GM04503 (cell line): Measurements from ENCODE around the gene CCDC93.

Source experiments
- DNase-seq: peaks from one replicate; pipeline ENCODE4 v3.0.0-alpha.2; 2012; ENCODE audit warnings: low read depth

The CCDC93 gene, protein sequence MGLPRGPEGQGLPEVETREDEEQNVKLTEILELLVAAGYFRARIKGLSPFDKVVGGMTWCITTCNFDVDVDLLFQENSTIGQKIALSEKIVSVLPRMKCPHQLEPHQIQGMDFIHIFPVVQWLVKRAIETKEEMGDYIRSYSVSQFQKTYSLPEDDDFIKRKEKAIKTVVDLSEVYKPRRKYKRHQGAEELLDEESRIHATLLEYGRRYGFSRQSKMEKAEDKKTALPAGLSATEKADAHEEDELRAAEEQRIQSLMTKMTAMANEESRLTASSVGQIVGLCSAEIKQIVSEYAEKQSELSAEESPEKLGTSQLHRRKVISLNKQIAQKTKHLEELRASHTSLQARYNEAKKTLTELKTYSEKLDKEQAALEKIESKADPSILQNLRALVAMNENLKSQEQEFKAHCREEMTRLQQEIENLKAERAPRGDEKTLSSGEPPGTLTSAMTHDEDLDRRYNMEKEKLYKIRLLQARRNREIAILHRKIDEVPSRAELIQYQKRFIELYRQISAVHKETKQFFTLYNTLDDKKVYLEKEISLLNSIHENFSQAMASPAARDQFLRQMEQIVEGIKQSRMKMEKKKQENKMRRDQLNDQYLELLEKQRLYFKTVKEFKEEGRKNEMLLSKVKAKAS

GRCh38 chr2:118013724-118014491 lies at the start of gene CCDC93:
Gene CCDC93, minus strand, starts transcription at chr2:118014070. Its CDS starts 75 bp downstream, at chr2:118013995.
- DNase-seq = peak; percentile 15

DNA sequence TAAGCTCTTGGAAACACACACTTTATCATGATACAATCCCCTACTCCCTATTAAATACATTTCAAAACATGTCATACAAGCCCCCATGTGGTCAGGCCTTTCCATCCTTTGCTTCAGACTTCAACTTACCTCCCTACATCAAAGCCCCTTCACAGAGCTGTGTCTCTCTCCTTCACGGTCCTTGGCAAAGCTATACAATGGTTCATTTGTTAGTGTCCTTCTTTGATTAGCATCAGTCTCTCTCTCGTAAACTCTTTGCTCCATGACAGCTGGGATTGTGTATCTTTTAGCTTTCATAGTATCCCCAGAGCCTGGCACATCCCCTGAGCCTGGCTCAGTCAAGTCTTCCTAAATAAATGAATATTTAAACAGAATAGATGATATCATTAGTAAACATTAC lies 48.8 kb upstream of the CCDC93 start:
- no peak for DNase-seq

GRCh38 chr2:118062048-118062447 lies 48.2 kb upstream of the CCDC93 start:
- peak; percentile 68 for DNase-seq

DNA sequence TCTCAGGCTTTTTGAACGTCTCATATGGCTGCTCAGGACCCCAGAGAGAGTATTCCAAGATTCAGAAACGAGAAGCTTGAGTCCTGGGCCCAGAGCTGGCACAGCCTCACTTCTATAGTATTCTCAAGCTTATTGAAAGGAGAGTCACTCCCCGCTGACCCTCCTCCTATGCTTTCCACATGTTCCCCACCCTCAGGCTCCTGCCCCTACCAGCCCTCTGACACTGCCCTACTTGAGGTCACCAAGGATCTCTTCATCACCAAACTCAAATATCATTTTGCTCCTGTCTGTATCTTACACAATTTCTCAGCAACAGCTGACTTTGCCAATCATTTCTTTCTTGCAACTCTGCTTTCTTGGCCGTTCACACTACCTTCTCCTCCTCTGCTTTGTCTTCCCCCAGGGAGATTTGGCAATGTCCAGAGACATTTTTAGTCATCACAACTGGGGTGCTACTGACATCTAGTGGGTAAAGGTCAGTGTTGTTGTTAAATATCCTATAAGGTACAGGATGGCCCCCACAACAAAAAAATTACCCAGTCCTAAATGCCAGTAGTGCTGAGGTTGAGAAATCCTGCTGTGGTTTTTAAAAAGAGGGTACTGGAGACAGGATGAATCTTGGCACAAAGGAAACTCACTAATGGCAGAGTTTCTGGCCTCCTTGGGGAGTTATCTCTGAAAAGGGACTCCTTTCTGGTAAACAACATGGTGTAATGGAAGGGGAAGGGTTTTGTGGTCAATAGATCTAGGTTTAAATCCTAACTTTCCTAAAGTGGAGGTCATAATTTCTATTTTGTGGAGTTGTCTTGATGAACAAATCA lies 47.5 kb upstream of the CCDC93 start:
- DNase-seq = peak; percentile 69

DNA sequence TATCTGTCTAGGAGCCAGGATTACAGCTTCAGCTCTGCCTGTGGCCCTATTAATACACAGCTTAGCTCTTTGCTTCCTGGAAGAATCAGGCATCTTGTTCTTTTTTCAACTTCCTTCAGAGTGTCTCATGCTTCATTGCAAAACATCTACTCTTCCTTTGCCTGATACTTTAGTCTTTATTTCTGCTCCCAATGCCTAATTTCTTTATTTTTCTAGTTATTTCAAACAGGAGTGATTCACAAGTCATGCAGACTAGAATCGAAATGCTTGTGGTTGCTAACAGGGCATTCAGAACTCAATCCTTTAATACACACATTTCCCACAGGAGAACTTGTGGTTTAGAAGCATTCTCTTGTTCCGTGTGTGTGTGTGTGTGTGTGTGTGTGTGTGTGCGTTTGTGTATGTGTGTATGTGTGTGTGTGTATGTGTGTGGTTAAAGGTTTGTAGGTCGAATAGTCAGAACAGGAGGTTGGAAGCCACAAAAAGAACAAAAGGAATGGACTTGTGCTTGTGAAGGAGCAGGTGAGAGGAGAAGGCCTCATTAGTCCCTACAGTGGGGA lies 46.1 kb upstream of the CCDC93 start:
- peak; percentile 98 for DNase-seq

- DNase-seq = no peak
These were observed 45.1 kb upstream of the CCDC93 start for GRCh38 chr2:118058951-118059350.

DNA sequence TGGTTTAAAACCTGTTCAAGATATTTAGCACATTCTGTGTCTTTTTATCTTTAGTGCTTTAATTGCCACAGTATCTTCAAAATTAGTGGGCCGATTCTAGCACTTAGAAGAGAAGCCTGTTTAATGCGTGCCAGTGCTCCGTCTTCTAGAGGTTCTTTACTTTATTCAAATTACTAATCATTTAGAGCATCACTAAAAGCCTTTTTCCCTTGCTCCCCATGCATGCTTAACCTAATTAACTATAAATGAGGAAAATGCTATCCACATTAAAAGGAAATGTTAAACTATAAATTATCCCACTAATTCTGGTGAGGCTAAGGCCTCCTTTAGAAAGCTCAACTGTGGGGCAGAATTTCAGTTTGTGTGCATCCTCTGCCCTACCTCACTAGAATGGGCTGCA lies 42.9 kb upstream of the CCDC93 start:
- DNase-seq = no peak

- no peak for DNase-seq
These were observed 42.3 kb upstream of the CCDC93 start for GRCh38 chr2:118056165-118056534.

DNA sequence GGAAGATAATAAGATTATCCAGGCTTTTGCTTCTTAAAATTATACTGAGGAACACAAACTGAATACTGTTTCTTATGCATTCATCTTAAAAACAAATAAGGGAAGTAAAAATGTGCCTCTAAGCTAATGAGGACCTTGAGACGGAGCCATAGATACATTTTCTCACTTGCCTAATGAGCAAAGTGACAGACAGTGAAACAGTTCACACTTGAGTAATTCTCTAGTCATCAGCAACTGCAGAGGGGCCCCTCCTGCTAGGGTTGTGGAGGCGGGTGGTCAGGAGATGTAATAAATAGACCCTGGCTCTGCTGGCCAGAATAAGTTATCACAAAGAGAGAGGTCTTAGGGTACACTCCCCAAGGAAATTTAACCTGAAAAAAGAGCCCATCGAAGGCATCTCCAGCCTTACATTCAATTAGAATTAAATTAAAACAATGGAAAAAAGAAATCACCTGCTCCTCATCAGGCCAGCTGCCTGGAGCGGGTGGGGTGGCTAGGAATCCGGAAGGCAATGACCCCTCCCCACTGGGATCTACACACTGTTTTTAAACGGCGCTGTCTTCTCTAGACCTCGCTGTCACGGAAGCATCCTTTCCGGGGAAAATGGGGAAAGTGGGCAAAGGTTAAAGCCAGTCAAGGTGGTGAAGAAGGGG lies 41.8 kb upstream of the CCDC93 start:
- DNase-seq = no peak

- DNase-seq = no peak
These were observed 40.5 kb upstream of the CCDC93 start for GRCh38 chr2:118054213-118055008.

- DNase-seq = no peak
These were observed 39.8 kb upstream of the CCDC93 start for GRCh38 chr2:118053681-118054080.

GRCh38 chr2:118052474-118052873 lies 38.6 kb upstream of the CCDC93 start:
- DNase-seq = no peak

GRCh38 chr2:118051826-118052358 lies 38.0 kb upstream of the CCDC93 start:
- no peak for DNase-seq

DNA sequence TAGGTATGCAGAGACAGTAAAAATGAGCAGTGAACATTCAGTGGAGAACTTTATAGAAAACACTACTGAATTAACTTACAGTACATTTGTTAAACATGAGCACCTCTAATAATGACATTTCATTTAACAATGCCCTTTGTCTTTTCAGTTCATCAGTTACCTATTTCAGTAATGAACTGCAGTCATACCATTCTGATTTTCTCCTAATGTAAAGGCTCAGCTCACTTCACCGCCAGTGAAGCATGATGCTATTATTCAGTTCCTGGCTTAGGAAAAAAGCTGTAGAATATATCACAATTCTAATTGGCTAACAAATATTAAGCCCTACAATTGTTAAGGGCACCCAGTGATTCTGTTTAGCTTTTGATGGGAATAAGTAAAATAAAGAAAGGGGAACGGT lies 37.1 kb upstream of the CCDC93 start:
- no peak for DNase-seq

- DNase-seq = no peak
These were observed 36.5 kb upstream of the CCDC93 start for GRCh38 chr2:118050386-118050785.

- DNase-seq = no peak
These were observed 35.9 kb upstream of the CCDC93 start for GRCh38 chr2:118049816-118050140.

DNA sequence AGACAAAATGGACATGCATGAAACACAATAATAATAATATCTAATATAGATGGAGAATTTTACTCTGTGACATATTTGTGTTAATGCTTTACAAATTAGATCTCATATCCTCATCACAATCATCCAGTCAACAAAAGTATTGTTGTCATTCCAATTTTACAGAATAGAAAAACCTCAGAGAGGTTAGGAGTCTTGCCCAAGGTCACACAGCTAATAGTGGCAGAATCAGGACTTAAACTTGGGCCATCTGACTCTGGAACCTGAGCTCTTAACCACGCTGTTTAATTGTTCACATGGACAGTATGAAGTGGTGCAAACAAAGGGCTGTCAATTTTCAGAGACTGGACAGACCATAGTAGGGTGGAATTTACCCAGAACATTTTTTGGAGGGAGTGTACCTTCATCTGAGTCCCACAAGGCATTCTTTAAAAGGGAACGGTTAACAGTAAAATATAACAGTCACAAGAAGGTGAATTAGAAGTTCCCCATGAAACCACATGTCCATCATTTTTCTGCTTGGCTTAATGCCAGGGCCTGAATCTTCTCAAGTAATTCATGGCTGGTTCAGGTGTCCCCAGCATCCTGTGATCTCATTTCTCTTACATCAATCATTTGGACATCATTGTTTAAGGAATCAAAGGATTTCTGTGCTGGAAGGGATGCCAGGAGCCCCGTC lies 35.4 kb upstream of the CCDC93 start:
- DNase-seq = no peak

DNA sequence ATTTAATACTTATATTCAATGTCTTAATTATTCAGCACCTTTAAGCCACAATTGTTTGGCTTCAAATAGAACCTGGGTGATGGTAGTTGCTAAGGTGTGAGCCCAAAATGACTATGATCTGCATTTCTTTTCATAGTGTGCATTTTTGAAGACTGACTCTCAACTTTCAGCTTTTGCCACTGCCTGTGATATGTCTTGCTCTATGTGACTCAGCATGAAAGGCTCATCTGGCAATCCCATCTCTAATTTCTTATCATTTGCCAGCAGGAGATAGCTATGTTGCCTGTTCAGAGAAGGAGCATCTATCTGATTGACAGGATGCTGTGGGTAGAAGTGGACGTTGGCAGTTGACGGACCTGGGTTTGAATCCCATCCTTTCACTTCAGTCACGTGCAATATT lies 34.5 kb upstream of the CCDC93 start:
- no peak for DNase-seq

DNA sequence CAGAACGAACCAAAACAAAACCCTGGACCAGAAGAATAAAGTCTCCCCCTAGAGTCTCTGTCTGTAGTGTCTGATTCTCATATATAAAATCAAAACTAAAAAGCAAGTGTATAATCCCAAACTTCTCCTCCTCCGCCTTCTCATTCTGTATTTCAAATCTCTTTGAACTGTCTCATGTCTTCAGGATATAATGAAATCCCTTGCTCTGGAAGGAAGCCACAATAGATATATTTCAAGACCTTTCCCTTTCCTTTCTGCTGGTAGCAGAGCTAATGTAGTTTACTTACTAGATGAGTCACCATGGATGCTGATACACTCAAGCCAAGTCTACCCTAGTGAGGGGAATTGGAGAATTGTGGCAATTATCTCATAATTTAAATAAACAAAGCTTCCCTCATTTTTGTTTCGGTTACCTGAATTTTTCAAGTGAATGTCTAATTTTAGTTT lies 33.5 kb upstream of the CCDC93 start:
- DNase-seq = no peak
